Measurements from ENCODE around the gene TMEM176A. TPM values are rescaled to one million over a fixed set of nuclear protein-coding genes. Genes with fewer than 3 reads are reported as not detected.

The TMEM176A gene
- total RNA-seq, 2 donors from 2014 or later: 118 to 275 TPM

DNA sequence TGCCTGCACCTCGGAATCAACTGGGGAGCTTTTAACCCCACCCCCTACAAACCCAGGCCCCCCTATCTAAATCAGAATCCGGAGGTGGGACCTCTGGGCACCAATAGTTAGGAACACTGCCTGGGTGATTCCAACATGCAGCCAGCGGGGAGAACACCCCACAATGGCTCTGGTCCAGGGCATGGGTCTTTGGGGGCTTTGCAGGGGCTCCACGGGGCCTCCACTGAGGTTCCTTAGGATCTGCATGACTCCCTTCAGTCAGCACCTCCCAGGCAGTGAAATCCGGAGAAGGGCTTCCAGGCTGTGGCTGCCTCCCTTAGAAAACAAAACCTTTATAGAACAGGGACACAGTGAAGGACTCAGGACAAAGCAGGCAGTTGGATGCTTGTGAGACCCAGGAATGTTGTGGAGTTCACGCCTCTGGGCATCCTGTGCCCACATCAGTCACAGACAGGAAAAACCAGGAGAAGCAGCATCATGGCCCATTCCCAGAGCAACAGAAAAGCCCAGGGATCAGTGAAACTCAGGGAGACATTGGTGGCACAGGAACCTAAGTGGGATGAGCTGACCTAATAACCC lies 35.2 kb downstream of the TMEM176A start:
- ATAC-seq (no peak), DNase-seq (no peak)
- intact Hi-C loops (cut with DNase I, micrococcal nuclease): no loop called here

DNA sequence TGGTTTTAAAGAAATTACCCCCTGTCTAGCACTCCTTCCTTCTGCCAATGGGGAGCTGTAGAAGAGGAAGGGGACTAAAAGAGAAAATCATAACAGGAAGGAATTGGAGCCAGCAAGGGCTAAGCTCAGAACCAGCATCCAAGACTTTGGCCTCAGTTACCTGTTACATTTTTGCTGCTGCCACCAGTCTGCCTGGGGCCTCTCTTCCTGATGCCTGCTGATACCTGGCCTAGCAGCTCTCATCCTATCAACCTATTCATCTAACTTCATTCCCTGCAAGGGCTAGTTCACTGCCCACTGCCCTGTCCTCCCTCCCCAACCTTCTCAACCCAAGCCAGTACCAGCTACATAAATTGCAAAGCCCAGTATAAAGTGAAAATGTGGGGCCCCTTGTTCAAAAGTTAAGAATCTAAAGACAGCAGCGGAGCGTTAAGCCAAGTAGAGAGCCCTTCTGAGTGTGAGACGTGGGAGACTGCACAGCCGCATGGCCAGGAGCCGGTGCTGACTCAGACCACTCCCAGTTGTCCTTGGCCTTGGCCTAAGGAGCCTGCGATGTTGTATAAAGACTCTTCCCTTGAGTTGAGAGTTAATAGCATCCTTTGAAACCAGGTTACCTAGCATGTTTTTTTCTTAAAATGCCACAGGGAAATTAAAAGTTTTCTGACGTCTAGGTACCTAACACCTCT lies 38.5 kb downstream of the TMEM176A start:
- DNase-seq: no peak

DNA sequence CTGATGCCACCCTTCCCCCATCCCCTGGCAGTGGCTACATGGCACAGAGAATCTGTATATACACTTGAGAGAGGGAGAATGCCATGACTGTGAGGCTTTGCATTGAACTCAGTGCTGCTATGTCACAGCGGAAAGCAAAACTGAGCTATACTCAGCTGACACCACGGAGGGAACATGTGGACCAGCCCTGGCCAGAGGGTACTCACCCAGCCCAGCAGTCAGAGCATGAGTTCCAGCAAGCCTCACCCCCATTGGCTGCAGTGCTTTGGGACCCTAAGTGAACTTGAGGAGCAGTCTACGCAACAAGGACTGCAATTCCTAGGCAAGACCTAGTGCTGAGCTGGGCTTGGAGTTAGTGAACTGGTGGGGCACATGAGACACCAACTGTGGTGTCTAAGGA lies 41.4 kb downstream of the TMEM176A start:
- no peak for ATAC-seq

More for the DNA sequence above, 38.5 kb downstream of the TMEM176A start:
- intact Hi-C loops (cut with DNase I, micrococcal nuclease): no loop called here
- no peak for ATAC-seq

DNA sequence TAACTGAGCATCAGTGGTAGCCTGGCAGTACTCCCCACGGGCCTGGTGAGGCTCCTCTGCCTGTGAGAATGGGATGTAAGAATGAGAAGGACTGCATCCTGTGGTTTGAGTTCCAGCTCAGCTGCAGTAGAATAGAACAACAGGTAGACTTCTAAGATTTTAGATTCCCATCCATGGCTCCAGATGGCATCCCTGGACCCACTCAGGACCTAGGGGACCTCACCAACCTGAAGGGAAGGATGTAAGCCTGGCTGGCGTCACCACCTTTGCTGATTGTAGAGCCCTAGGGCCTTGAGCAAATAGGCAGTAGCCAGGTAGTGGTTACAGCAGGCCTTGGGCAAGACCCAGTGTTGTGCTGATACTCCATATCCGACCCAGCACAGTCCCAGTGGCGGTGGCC lies 42.1 kb downstream of the TMEM176A start:
- intact Hi-C loops (cut with DNase I, micrococcal nuclease): no loop called here
- no peak for DNase-seq
- ATAC-seq: no peak

More for the DNA sequence above, 41.4 kb downstream of the TMEM176A start:
- DNase-seq: no peak
- intact Hi-C loops (cut with DNase I, micrococcal nuclease): no loop called here

DNA sequence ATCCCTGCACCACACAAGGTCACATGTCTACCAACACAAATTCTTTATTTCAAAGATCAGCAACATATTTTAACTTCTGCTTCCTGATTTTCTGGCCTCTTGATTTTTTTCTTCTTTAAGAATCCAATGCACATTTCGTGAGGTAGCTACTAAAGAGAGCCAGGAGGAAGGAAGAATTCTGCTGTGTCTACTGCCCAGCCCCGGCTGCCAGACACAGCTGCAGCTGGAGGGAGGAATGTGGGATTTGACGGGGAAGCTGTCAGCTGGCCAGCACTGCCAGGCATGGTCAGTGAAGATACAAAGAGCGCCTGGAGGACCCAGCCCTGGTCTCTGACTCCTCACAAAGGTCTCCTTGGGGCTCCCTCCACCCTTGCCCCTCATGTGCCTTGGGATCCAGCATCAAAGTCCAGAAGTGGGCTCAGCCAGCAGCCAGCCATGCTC lies 44.9 kb downstream of the TMEM176A start:
- ATAC-seq (peak; percentile 32), DNase-seq (peak; percentile 25 to 26)
- intact Hi-C loops (cut with DNase I, micrococcal nuclease): no loop called here

DNA sequence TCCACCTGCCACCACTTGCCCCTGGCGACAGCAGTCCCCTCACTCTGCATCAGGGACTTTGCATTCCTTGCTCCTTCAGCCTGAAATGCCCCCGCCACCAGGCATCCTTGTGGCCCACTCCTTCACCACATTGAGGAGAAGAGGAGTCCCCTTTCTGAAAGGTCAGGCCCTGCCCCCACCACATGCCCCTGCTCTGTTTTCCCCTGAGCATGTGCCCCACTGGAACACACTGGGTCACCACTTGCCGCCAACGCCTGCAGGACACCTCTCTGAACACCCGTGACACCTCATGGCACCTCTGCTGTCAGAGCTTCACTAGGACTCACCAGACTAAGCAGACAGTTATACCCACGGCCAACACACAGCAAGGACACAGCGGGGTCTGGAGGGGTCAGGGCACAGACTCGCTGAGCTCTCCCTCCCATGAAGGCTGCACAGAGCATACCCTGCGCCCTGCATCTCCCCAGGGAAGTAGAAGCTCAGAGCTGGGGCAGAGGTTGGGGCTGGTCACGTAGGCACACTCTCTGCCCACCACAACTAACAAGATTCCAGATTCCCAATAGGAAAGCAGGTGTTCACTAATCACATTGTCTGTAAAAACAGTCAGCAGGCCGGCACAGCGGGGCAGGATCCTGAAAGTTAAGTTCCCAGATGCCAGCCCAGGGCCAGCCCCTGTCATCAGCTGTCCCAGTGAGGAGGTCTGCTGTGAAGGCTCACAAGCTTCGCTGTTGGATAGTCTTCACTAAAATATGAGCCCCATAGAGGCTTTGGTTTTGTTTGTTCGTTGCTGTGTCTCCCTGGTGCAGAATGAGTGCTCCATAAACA lies 45.9 kb downstream of the TMEM176A start:
- intact Hi-C loops (cut with DNase I, micrococcal nuclease): no loop called here
- ATAC-seq (no peak), DNase-seq (peak in 1 of 2 donors; percentile 21)

DNA sequence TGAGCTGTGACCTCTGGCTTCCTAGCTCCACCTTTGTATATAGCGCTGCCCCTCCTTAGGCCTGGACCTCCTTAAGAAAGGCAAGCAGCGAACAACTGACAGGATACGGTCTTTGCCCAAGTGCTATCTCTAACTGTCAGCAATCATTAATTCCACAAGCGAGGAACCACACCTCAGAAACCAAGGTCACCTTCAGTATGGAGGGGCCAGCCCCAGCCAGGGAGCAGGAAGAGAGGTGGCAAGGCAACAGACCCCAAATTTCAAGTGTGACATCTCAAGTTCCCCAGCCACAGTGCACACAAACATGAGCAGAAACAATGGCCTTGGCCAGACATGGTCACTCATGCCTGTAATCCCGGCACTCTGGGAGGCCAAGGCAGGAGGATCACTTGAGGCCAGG lies 47.0 kb downstream of the TMEM176A start:
- intact Hi-C loops (cut with DNase I, micrococcal nuclease): no loop called here
- DNase-seq (peak in 1 of 2 donors; percentile 15), ATAC-seq (no peak)

DNA sequence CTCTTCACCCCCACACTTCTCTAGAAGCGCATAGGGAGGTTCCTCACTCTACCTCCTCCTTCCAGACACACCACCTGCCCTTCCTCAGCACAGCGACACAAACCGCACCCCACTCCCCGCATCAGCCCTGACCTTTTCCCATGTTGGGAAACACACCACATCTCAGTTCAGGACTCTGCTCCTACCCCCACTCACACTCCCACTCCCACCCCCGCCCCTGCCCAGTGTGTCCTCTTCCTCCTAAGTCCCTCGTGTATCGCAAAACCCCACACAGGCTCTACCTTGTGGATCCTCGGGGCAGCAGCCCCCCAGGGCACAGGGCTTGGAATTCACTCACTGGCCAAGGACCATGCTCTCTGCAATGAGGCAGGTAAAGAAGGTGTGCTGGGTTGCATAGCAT lies 47.5 kb downstream of the TMEM176A start:
- ATAC-seq (no peak), DNase-seq (peak in 1 of 2 donors; percentile 19)
- intact Hi-C loops (cut with DNase I, micrococcal nuclease): no loop called here

DNA sequence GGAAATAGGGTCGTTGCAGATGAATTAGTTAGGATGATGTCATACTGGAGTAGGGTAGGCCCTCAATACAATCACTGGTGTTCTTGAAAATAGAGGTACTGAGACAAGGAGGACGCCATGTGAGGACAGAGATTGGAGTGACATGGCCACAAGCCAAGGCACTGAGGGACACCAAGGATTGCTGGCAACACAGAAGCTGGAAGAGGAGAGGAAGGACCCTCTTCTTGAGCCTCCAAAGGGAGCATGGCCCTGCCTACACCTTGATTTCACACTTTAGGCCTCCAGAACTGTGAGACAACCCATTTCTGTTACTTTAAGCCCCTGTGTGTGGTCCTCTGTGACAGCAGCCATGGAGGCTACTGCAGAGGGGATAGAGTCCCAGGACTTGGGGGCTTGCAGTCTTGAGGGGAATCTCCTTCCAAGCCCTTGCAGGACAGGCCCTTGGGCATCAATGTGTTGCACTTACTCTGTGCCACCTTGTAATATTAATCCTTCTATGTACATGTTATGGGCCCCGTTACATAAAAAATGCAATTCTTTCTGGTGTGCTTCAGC lies 48.1 kb downstream of the TMEM176A start:
- DNase-seq (peak in 1 of 2 donors; percentile 5), ATAC-seq (no peak)
- intact Hi-C loops (cut with DNase I, micrococcal nuclease): no loop called here

DNA sequence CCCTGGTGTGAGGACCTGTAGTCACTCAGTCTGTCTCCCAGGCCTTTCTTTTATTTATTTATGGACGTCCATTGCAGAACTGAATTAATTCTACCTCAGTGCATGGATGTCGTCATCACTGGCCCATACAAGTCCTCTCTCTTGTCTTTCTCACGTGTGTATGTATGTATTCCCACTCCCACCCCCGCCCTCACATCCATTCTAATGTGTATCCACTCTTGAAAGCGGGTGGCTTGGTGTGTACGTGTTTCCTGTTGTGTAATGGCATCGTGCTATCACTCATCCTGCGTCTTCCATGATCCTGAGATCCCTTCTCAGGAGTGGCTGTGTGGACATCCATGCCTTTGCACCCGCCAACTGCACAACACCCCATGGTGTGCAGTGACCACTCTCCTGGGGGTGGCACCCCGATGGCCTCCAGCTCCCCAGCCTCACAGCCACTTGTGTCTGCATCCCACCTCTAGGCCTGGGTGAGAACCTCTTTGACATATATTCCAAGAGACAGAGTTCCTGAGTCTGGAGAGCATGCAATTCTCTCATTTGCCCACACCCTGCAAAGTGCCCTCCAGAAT lies 48.7 kb downstream of the TMEM176A start:
- intact Hi-C loops (cut with DNase I, micrococcal nuclease): no loop called here
- ATAC-seq (no peak), DNase-seq (peak in 1 of 2 donors; percentile 8)

DNA sequence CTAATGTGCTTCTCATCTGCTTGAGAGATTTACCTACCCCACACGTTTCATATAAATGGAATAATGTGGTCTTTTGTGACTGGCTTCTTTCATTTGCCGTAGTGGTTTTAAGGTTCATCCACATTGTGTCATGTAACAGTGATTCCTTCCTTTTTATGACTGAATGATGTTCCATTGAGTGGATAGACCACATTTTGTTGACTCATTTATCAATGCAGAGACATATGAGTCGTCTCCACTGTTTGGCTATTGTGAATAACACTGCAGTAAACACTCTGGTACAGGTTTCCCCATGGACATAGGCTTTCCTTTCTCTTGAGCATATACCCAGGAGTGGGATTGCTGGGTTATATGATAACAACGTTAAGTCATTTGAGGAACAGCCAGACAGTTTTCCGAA lies 49.7 kb downstream of the TMEM176A start:
- DNase-seq: no peak
- intact Hi-C loops (cut with DNase I, micrococcal nuclease): loop anchor here in 1 of 2 donors (10.0 kb wide), 1 partner anchor 285 kb away; the partner anchor contains the start of gene GIMAP4
- no peak for ATAC-seq

DNA sequence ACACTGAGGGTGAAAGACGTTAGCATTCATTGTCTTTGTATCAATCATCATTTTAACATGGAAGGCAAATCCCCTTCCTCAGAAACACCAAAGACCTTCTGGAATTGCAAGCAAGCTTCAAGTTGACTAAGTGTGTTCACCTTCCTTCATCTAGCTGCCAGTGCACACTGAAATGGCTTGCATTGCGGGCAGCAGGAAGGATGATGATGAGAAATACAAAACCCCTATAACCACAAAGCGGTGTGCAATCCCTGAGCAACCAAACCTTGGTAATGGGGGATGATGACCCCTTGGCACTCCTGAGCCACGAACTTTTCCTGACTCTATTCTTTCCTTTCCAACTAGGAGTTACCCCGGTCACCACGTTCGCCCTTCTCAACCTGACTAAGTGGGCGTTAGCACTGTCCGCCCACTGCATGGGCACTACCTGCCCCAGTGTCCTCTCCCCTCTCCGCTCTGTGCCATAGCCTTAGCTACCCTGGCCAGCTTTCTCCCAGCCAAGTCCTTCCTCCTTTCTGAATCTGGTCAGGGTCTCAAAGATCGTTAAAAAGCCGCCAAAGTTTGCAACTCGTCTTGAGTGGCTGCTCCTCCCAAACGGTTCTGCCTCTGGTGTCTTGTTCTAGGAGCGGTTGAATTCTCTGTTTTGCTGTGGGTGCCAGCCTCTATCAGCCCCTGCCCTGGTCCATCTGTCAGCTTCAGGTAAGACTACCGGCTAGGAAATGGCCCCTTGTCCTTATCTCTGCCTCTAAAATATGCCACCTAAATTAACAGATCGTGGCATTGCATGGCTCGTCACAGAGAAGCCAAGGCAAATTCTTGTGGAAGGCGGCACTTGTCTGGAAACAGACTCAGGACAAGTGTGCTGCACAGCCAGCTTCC lies 51.2 kb downstream of the TMEM176A start:
- intact Hi-C loops (cut with DNase I, micrococcal nuclease): loop anchor here in 1 of 2 donors (10.0 kb wide), 1 partner anchor 287 kb away; the partner anchor contains the start of gene GIMAP4
- ATAC-seq (no peak), DNase-seq (peak in 1 of 2 donors; percentile 21)

DNA sequence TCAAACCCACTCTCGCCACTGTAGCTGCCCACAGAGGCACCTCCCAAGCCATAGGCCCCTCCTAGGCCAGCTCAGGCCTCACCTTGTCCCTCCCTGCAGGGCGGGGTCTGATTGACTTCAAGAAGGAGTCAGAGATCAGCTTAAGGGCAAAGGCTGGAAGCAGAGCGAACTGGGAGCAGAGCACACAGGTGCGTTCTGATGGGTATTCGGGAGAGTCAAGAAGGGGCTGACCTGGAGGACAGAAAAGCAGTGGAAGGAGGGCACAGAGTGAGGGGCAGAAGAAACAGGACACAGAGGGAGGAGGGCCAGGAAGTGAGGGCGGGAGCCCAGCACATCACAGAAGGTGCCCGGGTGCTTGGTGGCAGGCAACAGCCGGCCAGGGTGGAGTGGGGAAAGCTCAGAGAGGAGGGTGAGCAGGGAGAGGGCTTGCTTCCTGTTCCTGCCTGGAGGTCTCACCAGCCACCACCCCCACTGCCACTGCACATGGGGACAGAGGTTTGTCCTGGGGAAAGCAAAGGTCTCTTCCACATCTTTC lies 51.9 kb downstream of the TMEM176A start, which contains the start of gene AOC1:
AOC1 (plus strand) TSS at position 147 of the 535 bp plus-strand sequence. CDS start 3,954 bp downstream, outside the sequence.
- intact Hi-C loops (cut with DNase I, micrococcal nuclease): loop anchor here in 1 of 2 donors (10.0 kb wide), 1 partner anchor 288 kb away; the partner anchor contains the start of gene GIMAP4
- DNase-seq (peak; percentile 92 to 94), ATAC-seq (peak; percentile 98)

DNA sequence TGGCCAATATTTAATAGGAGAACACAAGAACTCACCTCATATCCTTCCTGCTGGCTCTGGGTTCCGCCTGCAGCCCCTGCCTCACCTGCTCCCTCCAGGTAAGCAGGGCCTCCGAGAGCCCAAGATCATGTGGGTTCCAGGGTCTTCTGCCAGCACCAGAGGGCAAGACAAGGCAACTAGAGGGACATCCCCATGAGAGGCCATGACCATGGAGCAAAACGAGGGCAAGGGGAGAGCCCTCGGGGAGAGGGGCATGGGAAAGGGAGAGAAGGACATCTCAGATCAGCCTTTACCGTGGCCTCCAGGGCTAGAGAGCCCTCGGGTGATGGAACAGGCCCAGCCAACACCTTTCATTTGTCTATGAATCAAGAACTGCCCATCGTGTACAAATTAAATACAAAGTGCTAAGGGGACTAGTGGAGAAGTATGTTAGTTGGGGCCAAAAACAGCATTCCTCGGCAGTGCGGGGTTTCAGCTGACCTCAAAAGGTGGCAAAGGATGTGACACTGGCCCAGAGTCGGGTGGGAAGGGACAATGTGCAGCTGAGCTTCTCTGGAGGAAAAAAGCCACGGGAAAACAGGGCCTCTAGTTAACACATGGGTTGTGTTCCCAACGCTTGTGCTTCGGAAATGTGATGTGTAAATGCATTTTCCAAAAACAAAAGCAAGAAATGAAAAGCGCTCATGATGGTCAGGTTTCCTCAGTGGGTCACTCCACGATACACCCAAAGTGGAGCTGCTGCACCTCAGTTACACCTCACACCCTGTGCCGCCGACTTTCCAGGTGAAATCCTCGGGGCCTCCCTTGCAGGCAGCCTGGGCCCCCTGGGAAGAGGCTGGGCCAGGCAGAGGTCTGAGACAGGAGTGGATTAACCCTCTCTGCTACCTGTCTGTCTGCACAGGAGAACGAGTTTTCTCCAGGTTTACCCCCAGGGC lies 53.8 kb downstream of the TMEM176A start:
- ATAC-seq (no peak), DNase-seq (peak in 1 of 2 donors; percentile 14)
- intact Hi-C loops (cut with DNase I, micrococcal nuclease): loop anchor here in 1 of 2 donors (10.0 kb wide), 1 partner anchor 290 kb away; the partner anchor contains the start of gene GIMAP4

All from left colon (tissue), 2 donors.